PC-3 (cell line): Measurements from ENCODE around the gene RNF41. TPM values are rescaled to one million over a fixed set of nuclear protein-coding genes. Genes with fewer than 3 reads are reported as not detected.

Experiments
- ATAC-seq: fragments of 200-7000 bp; cut with Tn5 transposase; 2 replicates; pipeline ENCODE4 v1.9.1; 2020; ENCODE audit warnings: mild to moderate bottlenecking, moderate library complexity
- BruUV-seq: library from RNA; stranded (reverse); fragments of 400-500 nt; replicated peaks from 2 replicates; lab custom pipeline; 2021; lab: Mats Ljungman, UMichigan
- CTCF ChIA-PET: fragments of 300-600 bp; sonication (Branson Sonifier 250); formaldehyde crosslinking; loops from one replicate; lab custom pipeline; 2022; ENCODE audit warnings: antibody characterized with exemption; lab: Charles Lee
- POLR2A ChIA-PET: fragments of 300-600 bp; sonication (Branson Sonifier 250); formaldehyde crosslinking; loops from one replicate; lab custom pipeline; 2022; ENCODE audit warnings: antibody characterized with exemption; ENCODE audit not compliant: unreplicated experiment; lab: Charles Lee
- DNase-seq: peaks from one replicate; pipeline ENCODE4 v3.0.0-alpha.2; 2015
- H2AFZ ChIP-seq: fragments of 300-600 bp; sonication (generic); 2 replicates; pipeline ENCODE4 v1.6.0; 2016; ENCODE audit warnings: antibody characterized with exemption, low read length
- H3F3A ChIP-seq: fragments of 300-600 bp; sonication (generic); one replicate; pipeline ENCODE4 v1.6.0; 2017; ENCODE audit warnings: antibody characterized with exemption, low read length, control low read depth, mild to moderate bottlenecking; ENCODE audit not compliant: unreplicated experiment
- H3K27ac ChIP-seq: fragments of 300-600 bp; sonication (generic); 2 replicates; pipeline ENCODE4 v1.5.1; 2016; ENCODE audit warnings: mild to moderate bottlenecking, low read length
- H3K27me3 ChIP-seq: fragments of 300-600 bp; sonication (generic); 2 replicates; pipeline ENCODE4 v1.6.1; 2016; ENCODE audit warnings: low read length, mixed read lengths
- H3K36me3 ChIP-seq: fragments of 300-600 bp; sonication (generic); 2 replicates; pipeline ENCODE4 v1.6.1; 2016; ENCODE audit warnings: low read depth, mixed run types, low read length, mixed read lengths
- H3K4me1 ChIP-seq: fragments of 300-600 bp; sonication (generic); 2 replicates; pipeline ENCODE4 v1.5.1; 2016; ENCODE audit warnings: low read length; ENCODE audit not compliant: insufficient read depth
- H3K4me2 ChIP-seq: fragments of 300-600 bp; sonication (generic); 2 replicates; pipeline ENCODE4 v1.6.0; 2016; ENCODE audit warnings: low read length
- H3K4me3 ChIP-seq: fragments of 300-600 bp; sonication (generic); 2 replicates; pipeline ENCODE4 v1.5.1; 2016; ENCODE audit warnings: mild to moderate bottlenecking, low read length, mixed read lengths
- H3K79me2 ChIP-seq: fragments of 300-600 bp; sonication (generic); 2 replicates; pipeline ENCODE4 v1.6.1; 2017; ENCODE audit warnings: low read length, mixed read lengths
- H3K9ac ChIP-seq: fragments of 300-600 bp; sonication (generic); 2 replicates; pipeline ENCODE4 v1.6.0; 2016; ENCODE audit warnings: mild to moderate bottlenecking, low read length
- H3K9me2 ChIP-seq: fragments of 300-600 bp; sonication (generic); replicated peaks from 2 replicates; pipeline ENCODE4 v1.6.1; 2016; ENCODE audit warnings: mixed run types, low read length, mixed read lengths
- H3K9me3 ChIP-seq: fragments of 300-600 bp; sonication (generic); 2 replicates; pipeline ENCODE4 v1.6.1; 2016; ENCODE audit warnings: low read length, mixed read lengths
- H4K20me1 ChIP-seq: fragments of 300-600 bp; sonication (generic); 2 replicates; pipeline ENCODE4 v1.6.1; 2016; ENCODE audit warnings: low read length, mixed read lengths
- EZH2 ChIP-seq: fragments of 300-600 bp; sonication (generic); IDR thresholded peaks from one replicate; pipeline ENCODE4 v1.6.1; 2017; ENCODE audit warnings: antibody characterized with exemption, mild to moderate bottlenecking, low read length; ENCODE audit not compliant: unreplicated experiment
- EZH2phosphoT487 ChIP-seq: fragments of 300-600 bp; sonication (generic); IDR thresholded peaks from 2 replicates; pipeline ENCODE4 v1.6.1; 2018; ENCODE audit warnings: mild to moderate bottlenecking, antibody characterized with exemption, low read length, borderline replicate concordance
- intact Hi-C: fragments of 100-400 bp; cut with micrococcal nuclease; formaldehyde crosslinking; loops from 2 replicates; pipeline ENCODE4 v1.9.0; 2023
- total RNA-seq: library from RNA; depleted of rRNA; stranded (reverse); fragments of >200 nt; gene quantifications from 2 replicates; pipeline ENCODE4 v1.2.3, GENCODE V29; 2014
- TF ChIP-seq, protein P1 (sequence below): fragments of 300-600 bp; sonication (generic); conservative IDR thresholded peaks from 2 replicates; pipeline ENCODE4 v1.5.1; 2017; ENCODE audit warnings: antibody characterized with exemption, low read depth, mild to moderate bottlenecking, low read length

The RNF41 gene
- total RNA-seq, 1 experiment from 2014 or later: 52.1 TPM

GRCh38 chr12:56241424-56242303 is 19.9 kb upstream of the RNF41 start:
- CTCF ChIA-PET: no interaction called here
- Histone ChIP-seq H3K9me2 (no peaks in the 10 kb centered on the region), H3K9ac (no peak overlapping the region), H3K9me3 (no peaks in the 10 kb centered on the region), H2AFZ (no peak overlapping the region), H3K4me1 (no peaks in the 10 kb centered on the region), H3K4me2 (no peak overlapping the region), H3K4me3 (no peak overlapping the region), H3K27me3 (no peaks in the 10 kb centered on the region), H3K27ac (no peak overlapping the region), H4K20me1 (no peaks in the 10 kb centered on the region), H3F3A (no peaks in the 10 kb centered on the region), H3K79me2 (no peaks in the 10 kb centered on the region), H3K36me3 (peaks cover 21% of the 10 kb centered on the region)
- POLR2A ChIA-PET: no interaction called here
- TF ChIP-seq, protein P1, sequence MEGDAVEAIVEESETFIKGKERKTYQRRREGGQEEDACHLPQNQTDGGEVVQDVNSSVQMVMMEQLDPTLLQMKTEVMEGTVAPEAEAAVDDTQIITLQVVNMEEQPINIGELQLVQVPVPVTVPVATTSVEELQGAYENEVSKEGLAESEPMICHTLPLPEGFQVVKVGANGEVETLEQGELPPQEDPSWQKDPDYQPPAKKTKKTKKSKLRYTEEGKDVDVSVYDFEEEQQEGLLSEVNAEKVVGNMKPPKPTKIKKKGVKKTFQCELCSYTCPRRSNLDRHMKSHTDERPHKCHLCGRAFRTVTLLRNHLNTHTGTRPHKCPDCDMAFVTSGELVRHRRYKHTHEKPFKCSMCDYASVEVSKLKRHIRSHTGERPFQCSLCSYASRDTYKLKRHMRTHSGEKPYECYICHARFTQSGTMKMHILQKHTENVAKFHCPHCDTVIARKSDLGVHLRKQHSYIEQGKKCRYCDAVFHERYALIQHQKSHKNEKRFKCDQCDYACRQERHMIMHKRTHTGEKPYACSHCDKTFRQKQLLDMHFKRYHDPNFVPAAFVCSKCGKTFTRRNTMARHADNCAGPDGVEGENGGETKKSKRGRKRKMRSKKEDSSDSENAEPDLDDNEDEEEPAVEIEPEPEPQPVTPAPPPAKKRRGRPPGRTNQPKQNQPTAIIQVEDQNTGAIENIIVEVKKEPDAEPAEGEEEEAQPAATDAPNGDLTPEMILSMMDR: no peak
- TF ChIP-seq EZH2 (no peak), EZH2phosphoT487 (no peak)
- ATAC-seq: no peak
- BruUV-seq: TSS peak; percentile 7
- intact Hi-C loops: no loop called here
- DNase-seq: no peak

- H3K4me2 ChIP-seq: no peak overlapping the region
- POLR2A ChIA-PET: no interaction called here
- no peaks in the 10 kb centered on the region for H3K27me3 ChIP-seq
- no peak overlapping the region for H3K4me3 ChIP-seq
- ATAC-seq (no peak), DNase-seq (no peak)
- H3F3A ChIP-seq: no peaks in the 10 kb centered on the region
- H3K9me3 ChIP-seq: no peaks in the 10 kb centered on the region
- intact Hi-C loops: no loop called here
- no peaks in the 10 kb centered on the region for H3K4me1 ChIP-seq
- H3K79me2 ChIP-seq: no peaks in the 10 kb centered on the region
- H3K9me2 ChIP-seq: no peaks in the 10 kb centered on the region
- CTCF ChIA-PET: no interaction called here
- H2AFZ ChIP-seq: no peak overlapping the region
- peaks cover 5% of the 10 kb centered on the region; the same call in 1 of the 2 replicates for H3K36me3 ChIP-seq
- BruUV-seq: no TSS peak
- no peaks in the 10 kb centered on the region for H4K20me1 ChIP-seq
- TF ChIP-seq EZH2phosphoT487: no peak
- no peak overlapping the region for H3K27ac ChIP-seq
- H3K9ac ChIP-seq: no peak overlapping the region
Observed at GRCh38 chr12:56237552-56237951, 15.8 kb upstream of the RNF41 start.

DNA sequence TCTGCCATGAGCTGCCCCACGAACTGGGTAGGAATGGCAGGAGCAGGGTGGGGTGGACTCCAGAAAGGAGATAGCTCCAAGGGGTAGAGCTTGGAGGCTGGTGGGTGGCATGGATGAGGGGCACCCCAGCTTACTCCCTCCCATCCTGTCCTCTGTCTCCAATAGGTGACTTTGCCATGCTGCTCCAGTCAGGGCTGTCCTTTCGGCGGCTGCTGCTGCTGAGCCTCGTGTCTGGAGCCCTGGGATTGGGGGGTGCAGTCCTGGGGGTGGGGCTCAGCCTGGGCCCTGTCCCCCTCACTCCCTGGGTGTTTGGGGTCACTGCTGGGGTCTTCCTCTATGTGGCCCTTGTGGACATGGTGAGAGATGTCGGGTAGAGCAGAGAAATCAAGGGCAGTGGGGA is 15.3 kb upstream of the RNF41 start:
- no peak overlapping the region for H3K27ac ChIP-seq
- no TSS peak for BruUV-seq
- no peak for TF ChIP-seq EZH2phosphoT487
- TF ChIP-seq EZH2: no peak
- TF ChIP-seq, protein P1: no peak
- no peaks in the 10 kb centered on the region for H3K4me1 ChIP-seq
- H3K9me2 ChIP-seq: no peaks in the 10 kb centered on the region
- no peaks in the 10 kb centered on the region for H3K27me3 ChIP-seq
- no peak overlapping the region for H3K9ac ChIP-seq
- H3F3A ChIP-seq: no peaks in the 10 kb centered on the region
- H2AFZ ChIP-seq: no peak overlapping the region
- no peak for ATAC-seq
- H3K9me3 ChIP-seq: no peaks in the 10 kb centered on the region
- ChIA-PET CTCF (no interaction called here), POLR2A (no interaction called here)
- H3K79me2 ChIP-seq: no peaks in the 10 kb centered on the region
- no peak for DNase-seq
- H3K4me3 ChIP-seq: no peak overlapping the region
- intact Hi-C loops: no loop called here
- no peak overlapping the region for H3K4me2 ChIP-seq
- H3K36me3 ChIP-seq: peaks cover 5% of the 10 kb centered on the region; the same call in 1 of the 2 replicates
- no peaks in the 10 kb centered on the region for H4K20me1 ChIP-seq
